GM21576 (cell line): ENCODE results near the gene SCAANT1.

Source experiments
- ATAC-seq: cut with Tn5 transposase; IDR thresholded peaks from one replicate; pipeline ENCODE4 v1.9.1; 2021; ENCODE audit warnings: mild to moderate bottlenecking, moderate library complexity; ENCODE audit not compliant: unreplicated experiment

SCAANT1 gene

DNA sequence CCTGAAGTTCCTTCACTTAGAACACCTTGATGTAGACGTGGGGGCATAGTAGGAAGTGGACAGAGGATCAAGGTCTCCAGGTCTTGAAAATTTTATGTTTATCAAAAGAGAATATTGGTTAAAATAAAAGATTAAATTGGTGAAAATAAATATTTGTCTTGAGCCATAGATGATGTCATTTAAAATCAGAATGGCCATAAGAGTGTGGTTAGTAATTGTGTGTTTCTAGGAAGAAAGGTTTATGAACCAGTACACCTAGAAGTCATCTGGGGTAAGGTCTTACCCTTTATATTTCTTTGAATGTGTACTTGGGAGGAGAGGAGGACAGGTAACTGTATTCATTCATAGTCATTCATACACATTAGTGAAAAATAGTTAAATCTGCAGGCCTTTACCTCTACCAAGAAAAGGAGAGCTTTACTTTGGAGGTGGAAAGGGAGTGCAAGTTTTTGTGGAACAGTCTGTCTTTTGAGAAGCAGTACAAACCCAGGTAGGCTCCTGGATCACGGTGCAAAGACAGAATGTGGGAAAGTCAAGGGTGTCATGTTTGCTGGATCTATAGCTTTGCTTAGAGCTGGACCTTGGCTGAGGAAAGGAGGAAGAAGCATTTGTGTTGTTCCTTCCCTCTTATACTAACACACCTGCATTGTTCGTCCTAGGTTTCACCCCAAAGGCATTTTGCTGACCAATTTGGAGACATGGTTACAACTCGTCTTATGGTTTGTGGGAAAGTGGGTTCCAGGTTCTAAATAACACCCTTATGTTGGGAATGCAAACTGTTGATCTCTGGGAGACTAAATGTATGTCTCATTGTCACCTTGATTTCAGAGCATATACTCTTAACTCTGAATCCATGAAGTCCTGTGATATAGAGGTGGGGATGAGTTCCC, 6.2 kb downstream of the SCAANT1 start:
- no peak for ATAC-seq

DNA sequence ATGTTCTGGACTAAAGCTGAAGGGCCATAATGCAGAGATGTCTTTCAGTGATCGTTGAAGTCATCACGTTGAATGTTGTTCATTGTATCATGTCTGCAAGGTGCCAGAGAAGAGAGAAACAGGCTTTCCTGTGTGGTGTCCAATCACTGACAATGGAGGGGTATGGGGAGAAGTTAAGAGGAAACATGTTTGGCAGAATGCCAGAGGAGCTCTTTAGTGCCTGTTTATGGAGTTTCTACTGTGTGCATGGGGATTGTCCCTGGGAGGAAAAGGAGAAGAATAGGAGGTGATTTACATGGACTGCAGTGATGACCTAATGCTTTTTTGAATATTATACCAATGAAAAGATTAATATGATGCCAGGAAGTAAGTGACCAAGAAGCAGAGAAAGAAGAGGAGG, 11.7 kb downstream of the SCAANT1 start:
- ATAC-seq, result no peak

GRCh38 chr3:63900010-63900409, 12.2 kb downstream of the SCAANT1 start:
- ATAC-seq, result no peak

DNA sequence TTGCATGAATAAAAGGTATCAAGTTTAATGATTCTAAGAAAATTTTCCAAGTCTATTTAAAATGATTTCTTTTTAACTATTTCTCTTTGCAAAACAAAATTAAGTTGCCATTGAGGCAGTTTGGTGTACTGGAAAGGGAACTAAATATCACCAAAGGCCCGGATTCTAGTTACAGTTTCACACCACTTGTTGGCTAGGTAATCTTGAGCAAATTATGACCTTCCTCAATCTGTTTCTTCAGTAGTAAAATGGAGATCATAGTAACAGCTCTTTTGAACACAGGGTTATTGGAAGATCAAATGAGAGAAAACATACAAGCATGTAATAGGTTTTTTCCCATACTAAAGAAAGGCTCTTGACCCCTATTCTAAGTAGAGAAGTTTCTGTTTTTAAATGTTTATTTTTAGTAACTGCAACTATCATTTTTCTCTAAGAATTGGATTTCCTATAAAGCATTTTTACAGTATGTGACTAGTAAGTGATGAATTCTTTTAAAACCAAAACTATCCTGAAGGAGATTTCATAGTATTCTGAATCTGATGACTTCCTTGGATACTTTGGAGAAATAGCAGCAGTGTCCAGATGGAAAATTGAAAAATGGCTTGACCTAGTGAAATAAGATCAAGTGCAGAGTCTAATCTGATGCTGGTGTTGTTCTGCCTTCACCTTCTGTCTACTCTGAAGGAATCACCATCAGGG, 15.7 kb downstream of the SCAANT1 start:
- peak; percentile 79 for ATAC-seq

DNA sequence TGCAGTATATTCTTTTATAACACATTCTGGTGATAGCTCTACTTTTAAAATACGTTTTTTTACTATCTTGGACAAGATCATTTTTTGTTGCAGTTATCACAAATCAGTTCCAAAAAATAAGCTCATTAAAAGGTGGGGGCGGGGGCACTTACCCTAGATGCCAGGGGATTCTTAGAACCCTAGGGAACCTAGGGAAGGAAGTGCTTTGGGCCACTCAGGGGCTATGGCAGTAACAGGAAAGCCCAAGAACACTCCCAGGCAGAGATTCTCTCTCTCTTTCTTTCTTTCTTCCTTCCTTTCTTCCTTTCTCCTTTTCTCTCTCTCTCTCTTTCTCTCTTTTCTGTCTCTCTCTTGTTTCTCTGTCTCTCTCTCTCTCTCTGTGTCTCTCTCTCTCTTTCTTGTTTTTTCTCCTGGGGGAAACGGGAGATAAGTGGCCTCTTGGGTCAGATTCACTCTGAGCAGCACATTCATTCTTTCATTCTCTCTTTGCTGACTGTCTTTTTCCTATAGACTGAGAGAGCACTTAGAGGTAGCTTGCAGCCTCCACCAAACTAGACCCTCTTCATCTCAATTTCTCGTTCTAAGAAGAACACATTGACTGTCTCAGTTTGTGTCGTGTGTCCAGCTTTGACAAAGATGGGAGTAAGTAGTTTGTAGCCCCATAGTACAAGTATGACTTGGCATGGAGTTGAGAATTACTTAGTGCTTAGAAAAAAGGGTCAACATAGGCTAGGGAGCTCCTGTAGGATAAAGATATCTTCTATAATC, 16.6 kb downstream of the SCAANT1 start:
- ATAC-seq, result peak; percentile 5

GRCh38 chr3:63892773-63893352, 19.3 kb downstream of the SCAANT1 start:
- no peak for ATAC-seq

- ATAC-seq, result no peak
These were observed 20.7 kb downstream of the SCAANT1 start for GRCh38 chr3:63891518-63891917.

DNA sequence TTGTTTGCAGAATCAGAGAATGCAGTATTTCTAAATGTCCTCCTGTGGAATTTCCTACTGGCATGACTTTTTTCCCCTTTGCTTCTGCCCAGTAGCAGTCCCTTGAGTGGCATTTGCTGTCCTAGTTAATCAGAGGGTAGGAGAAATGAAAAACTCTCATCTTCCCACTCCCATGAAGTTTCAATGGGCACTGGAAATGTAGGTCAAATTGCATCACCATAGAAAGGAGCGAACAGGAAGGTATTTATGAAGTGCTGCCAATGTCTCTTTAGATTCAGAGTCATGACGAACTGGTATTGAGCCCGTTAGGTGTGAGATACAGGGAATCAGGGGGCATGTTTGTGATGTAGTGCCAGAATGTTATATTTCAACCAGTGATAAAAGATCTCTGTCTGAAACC, 25.3 kb downstream of the SCAANT1 start:
- ATAC-seq, result no peak

DNA sequence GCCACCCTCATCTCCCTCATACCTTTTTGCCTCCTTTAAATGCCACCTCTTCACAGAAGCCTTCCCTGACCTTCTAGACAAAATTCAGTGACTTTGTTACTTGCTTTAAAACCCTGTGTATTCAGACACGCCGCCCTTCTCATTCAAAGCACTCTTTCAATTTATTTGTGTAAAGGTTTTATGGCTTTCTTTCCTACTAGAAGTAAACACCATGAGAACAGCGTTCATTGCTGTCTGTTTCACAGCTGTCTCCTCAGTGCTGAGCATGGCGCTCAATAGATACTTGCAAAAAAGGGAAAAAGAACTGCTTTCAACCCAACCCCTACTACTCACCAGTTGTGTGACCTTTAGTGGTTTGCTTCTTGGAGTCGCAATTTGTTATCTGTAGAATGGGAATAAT, 31.5 kb downstream of the SCAANT1 start:
- no peak for ATAC-seq

DNA sequence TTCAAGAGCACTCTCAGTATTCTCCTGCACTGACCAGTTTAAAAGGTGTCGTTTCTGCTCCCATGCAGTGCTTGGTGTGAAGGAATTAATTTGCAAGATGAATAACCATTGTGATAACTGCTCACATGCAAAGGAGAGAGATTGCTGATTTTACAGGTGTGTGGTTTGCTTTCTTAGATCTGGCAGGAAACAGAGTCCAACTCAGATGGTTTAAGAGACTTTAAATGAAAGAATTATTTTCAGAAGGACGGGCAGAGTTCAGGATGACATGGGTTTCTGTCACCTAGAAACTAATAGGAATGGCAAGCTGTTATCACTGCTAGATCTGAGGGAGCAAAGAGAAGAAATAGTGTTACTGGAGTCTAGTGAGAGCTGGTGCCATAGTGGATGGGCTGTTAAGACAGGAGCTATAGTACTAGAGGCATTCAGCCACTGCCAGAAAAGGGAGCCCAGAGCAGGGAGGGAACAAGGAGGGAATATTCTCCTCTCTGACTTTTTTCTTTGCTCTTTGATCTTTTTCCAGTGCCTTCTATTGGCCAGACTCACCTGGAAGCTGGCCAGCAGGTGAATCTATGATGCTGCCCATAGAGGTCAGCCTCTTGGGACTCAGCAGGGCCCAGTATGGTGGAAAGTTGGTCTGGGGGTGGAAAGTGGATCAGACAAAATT, 33.7 kb downstream of the SCAANT1 start:
- ATAC-seq, result no peak

GRCh38 chr3:63877737-63878393, 34.3 kb downstream of the SCAANT1 start:
- ATAC-seq, result no peak

GRCh38 chr3:63876260-63876659, 35.9 kb downstream of the SCAANT1 start:
- no peak for ATAC-seq

DNA sequence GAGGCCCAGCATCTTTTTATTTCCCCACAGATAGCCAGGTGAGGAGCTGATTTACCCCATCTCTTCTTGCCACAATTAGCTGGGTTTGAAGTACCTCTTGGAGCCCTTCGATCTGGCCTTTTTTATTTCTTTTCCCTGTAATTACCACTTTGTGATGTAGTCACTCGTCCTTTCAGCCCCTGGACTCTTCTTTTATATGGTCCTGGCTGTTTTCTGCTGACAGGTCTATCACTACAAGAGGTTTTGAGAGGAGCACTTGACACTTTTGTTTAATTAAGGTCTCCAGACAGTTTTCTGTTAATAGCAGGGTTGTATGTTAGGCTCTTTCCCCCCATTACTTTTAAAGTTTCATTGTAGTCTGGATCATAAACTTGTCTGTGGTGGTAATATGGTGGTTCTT, 36.7 kb downstream of the SCAANT1 start:
- no peak for ATAC-seq

DNA sequence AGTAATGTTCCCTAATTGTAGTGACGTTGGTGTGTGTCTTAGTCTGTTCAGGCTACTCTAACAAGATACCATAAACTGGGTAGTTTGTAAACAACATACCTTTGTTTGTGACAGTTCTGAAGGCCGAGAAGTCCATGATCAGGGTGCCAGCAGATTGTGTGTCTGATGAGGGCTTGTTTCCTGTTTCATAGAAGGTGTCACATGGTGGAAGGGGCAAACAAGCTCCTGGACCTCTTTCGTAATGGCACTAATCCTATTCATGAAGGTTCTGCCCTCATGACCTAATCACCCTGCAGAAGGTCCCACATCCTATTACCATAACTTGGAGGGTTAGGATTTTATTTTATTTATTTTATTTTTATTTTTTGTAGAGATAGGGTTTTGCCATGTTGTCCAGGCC, 37.4 kb downstream of the SCAANT1 start:
- no peak for ATAC-seq

GRCh38 chr3:63872135-63872924, 39.9 kb downstream of the SCAANT1 start:
- no peak for ATAC-seq

DNA sequence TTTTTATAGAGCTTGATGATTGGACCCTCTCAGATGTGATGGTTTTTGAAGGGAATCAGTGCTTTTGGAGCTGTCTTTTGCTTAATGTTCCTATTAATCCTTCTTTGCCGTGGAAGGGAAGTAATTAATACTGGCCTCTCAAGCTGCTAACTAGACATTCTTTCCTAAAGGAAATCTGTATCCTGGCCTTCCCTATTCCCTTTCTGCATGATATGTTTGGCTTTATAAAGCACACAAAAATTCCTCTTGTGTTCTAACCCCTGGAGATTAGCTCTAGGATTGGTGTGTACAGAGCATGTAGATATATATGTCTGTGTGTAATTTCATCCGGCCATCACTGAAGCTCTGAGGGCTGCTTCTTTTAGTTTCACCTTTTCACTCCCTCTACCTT, 41.6 kb downstream of the SCAANT1 start:
- ATAC-seq, result no peak

- ATAC-seq, result no peak
These were observed 42.1 kb downstream of the SCAANT1 start for GRCh38 chr3:63869940-63870614.

DNA sequence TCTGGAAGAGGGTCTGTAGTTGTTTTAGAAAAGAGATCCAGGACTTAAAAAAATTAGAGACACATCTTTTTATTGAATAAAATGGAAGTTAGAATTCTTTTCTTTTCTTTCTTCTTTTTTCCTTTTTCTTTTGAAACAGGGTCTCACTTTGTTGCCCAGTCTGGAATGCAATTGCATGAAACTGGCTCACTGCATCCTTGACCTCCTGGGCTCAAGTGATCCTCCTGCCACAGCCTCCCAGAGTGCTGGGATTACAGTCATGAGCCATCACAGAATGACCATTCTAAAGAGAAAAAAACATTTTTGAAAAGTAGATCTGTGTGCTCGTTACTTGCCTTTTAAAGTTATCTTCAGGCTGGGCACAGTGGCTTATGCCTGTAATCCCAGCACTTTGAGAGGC, 45.0 kb downstream of the SCAANT1 start:
- no peak for ATAC-seq

- ATAC-seq, result no peak
These were observed 47.2 kb downstream of the SCAANT1 start for GRCh38 chr3:63864965-63865327.
